EH (cell line): ENCODE data around the gene MAD1L1.

Experiments
- DNase-seq: peaks from one replicate; pipeline ENCODE4 v3.0.0-alpha.2; 2015; ENCODE audit warnings: low read depth

MAD1L1 gene

DNA sequence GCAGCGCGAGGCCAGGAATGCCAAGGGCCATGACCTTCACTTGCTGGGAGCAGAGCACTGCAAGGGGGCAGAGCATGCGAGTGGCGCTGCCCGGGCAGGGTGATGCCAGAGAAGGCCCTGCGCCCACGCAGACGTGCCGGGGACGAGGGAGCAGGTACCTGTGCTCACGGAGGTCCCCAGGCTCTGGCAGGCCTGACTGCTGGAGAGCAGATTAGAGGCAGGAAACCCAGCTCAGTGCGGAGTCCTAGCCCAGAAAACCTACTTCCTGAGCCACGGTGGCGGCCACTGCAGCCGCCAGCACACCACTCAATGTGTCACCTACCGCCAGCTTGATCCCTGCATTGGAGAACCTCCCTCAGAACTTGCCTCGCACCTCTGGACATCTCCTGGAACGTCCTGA, 148.4 kb downstream of the MAD1L1 start:
- no peak for DNase-seq

DNA sequence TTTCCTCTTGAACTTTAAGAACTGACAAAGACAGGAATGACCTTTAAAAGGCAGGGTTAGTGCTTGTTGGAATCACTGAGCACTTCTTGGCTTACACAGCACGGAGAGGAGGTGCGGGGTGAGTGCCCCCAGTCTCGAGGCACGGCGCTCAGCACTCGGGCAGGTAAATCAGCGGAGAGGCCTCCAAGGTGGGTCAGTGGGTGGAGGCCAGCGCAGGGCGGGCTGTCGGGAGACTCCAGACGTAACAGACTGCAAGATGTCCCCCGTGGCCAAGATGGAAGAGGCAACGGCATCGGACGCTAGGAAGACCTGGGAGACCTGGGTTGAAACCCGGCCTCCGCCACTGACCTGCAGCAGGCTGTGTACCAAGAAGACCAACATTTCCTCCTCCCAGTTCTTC, 149.4 kb downstream of the MAD1L1 start:
- DNase-seq: no peak

DNA sequence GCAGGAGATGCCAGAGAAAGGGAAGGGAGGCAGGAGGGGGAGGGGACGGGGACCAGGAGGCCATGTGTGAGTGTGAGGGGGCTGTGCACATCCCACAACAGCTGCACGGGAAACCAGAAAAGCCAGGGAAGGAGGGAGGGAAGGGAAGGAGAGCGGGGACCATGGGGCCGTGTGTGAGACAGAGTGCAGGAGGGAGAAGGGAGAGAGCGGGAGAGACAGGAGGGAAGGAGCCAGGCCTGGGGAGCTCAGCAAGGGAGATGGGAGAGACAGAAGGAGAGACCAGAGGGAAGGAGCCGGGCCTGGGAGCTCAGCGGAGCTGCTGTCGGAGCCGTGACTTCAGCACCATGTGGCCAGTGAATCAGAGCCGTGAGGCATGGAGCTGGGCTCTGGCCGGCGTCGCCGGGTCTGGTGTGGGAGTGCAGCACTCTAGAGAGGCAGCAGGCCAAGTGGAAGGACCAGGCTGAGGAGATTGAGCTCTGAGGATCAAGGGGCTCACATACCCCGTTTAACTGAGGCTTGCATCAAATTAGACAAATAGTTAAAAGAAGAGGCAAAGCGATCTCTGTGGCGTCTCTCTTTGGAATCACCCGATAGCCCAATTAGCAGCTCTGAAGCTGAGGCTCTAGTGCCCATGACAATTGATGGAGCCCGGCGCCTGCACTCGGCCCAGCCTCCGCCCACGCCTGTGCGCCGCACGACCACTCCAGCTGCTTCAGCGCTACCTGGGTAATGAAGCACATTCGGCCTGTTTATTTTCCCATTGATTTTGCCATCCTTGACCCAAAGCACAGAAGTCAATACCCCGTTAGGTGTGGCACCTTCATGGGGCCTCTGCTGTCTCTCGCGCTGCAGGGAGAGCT, 150.4 kb downstream of the MAD1L1 start:
- DNase-seq: peak; percentile 91

DNA sequence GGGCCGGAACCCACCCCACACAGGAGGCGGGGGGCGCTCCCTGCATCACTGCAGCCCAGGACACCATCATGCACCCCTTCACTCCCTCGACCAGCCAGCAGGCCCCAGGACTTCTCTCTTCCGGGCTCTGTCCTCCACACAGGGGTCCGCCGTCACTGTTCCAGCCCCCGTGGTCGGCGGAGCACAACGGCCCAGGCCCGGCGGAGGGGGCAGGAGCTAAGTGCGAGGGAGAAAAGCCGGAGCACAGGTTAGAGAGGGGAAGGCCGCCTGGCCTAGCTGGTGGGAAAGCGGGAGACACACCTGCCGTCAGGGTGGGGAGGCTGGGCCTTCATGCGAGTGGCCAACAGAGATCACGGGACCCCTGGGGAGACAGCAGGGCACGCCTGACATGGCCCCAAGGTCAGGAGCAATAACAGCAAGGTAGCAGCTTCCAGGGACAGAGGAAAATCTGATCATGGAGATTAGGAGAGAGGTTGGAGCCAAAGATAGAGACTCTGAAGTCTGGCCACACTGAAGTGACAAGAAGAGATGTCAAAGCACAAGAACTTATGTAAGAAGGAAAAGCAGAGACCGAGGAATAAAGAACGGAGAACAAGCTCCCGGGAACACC, 151.1 kb downstream of the MAD1L1 start:
- no peak for DNase-seq

DNA sequence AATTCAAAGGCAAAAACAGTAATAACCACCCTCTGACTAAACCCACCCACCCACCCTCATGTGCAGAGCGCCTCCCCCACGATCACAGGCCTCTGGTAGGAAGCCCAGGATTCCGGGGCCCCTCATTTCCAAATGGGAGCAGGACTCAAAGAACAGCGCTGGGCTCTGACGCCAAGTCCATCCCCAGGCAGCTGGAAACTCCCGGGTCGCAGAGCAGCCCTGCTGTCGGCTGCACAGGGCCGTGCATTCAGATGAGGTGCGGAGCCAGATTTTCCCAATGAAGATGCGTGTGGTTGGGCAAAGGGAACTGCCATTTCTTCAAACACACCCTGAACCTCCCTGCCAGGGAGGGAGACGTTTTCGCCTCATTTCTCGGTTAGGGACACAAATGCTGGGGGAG, 152.3 kb downstream of the MAD1L1 start:
- DNase-seq: no peak

DNA sequence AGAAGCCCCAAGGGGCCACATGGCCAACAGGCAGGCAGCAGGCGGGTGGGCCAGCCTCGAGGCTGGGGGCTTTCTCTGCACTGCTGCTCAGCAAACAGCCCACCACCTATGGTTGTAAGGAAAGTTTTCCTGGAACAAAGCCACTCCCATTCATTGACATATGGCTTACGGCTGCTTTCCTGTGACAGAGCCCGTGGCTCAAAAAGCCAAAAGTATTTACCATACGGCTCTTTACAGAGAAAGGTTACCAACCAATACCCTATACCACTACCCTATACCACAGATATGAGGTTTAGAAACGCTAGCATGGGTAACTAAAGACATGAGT, 152.7 kb downstream of the MAD1L1 start:
- DNase-seq: no peak

DNA sequence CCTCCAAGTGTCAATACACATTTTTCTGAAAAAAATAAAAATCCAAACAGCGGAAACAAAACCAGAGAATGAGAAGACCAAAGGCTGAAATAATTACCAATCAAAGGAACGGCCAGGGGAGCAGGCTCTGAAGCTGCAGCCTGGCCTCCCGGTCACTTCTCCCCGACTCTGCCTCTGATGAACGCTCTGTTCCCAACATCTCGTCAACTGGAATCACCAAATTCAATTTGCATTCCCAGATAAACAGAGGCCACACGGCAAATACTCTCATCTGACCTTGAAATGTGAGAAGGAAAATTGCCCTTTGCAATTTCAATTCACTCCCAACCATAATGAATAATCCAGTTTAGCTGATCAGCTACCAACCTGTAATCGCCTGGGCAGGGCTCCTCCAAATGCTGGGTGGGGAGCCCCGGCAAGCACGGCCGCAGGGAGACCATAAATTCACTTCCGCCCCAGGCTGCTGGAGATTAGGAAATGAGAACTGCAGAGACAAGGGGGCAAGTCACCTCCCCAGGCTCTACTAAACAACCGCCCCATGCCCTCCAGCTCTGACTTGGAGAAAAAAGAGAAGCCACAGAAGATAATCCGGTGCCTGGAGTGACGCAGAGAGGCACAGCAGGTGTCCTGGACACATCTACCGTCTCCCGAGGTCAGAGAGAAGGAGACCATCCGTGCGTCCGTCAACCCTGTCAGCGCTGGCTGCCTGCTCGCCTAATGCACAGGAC, 153.2 kb downstream of the MAD1L1 start:
- DNase-seq: no peak

DNA sequence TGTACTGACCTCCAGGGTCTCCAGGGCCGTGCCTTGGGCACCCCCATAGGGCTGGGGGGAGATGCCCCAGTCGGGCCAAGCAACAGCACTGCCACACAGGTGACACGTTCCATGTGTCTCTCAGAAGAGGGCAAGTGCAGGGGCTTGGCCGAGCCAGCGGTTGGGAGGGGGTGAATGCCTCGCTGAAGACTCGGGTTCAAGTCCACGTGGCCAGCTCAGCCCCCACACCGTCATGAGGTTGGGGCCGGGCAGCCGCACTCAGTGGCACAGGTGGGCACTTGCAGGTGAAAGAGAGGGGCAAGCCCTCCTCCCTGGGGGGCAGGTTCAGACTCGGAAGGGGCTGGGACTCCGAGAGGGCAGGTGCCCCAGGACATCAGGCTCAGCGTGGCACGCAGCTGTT, 153.8 kb downstream of the MAD1L1 start:
- DNase-seq: no peak

DNA sequence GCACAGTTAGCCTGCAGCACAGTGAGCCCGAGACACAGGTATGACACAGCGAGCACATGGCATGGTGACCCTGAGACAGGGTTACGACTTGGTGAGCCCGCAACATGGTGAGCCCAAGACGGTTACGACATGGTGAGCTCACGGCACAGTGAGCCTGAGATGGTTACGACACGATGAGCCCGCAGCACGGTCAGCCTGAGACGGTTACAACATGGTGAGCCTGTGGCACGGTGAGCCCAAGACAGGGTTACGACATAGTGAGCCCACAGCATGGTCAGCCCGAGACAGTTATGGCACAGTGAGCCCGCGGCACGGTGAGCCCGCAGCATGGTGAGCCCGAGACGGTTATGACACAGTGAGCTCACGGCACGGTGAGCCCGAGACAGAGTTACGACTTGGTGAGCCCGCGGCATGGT, 156.1 kb downstream of the MAD1L1 start:
- DNase-seq: no peak

DNA sequence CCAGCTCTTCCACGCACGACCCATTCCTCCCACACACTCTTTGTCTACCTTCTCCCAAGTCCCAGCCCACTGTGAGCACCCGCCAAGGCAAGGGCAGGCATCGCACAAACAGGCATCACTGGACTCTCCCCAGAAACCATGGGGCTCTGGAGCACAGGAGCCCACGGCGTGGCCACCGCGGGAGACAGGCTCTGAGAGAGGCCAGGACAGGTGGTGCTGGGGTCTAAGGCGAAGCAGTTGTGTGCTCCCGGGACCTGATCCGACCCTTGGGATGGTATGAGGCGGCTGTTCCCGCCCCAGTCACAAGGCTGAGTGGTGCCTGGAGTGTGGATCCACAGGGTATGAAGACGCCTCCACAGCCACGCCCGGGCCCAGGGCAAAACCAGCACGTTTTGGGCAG, 156.9 kb downstream of the MAD1L1 start:
- no peak for DNase-seq

DNA sequence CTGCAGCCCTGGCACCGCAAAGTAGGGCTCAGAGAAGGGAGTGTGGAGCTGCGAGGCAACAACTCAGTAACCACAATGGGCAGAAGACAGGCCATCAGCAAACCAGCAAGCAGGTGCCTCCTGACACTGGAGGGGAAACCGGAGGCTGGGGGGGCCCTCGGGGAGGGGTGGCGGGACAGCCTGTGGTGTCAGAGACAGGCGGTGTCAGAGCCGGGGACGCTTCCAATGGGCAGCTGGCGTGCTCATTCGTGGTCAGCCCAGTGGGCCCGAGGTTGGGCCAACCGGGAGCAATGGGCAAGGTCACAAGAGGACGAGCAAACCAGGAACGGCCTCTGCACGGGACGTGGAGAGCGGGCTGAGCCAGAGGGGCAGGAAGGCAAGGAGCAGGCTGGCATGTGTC, 158.1 kb downstream of the MAD1L1 start:
- DNase-seq: no peak

DNA sequence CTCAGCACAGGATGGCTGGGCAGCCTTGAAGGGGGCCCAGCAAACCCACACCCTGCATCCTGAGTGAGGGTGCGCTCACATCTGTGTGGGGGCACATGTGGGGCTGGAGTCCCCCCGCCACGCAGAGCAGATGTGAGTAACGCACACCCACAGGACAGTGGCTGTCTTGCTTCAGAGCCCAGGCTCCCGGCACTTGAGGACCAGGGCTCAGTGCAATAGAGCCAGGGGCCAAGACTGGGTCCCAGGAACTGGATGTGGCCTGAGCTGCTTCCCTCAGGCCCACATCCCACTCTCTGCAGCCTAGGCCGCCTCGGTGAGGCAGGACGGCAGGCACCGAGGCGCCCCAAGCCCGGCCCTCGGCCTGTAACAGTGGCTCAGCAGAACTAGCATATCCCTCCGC, 159.9 kb downstream of the MAD1L1 start:
- DNase-seq: no peak

DNA sequence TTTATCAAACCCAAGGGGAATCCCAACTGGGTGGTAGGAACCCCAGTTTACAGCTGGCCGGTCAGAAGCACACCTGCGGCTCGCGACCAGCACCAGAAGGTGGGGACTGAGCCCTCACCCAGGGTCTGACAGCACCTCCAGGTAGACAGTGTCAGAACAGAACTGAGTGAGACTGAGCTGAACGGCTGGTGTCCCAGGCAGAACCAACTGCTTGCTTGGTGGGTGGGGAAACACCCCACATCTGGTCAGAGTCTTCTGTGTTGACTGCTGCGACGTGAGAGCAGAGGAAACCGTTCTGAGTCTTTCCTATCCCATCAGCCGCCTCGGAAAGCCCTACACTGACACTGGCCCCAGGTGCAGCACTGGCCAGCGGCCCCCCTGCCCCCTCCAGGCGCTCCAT, 160.7 kb downstream of the MAD1L1 start:
- no peak for DNase-seq

DNA sequence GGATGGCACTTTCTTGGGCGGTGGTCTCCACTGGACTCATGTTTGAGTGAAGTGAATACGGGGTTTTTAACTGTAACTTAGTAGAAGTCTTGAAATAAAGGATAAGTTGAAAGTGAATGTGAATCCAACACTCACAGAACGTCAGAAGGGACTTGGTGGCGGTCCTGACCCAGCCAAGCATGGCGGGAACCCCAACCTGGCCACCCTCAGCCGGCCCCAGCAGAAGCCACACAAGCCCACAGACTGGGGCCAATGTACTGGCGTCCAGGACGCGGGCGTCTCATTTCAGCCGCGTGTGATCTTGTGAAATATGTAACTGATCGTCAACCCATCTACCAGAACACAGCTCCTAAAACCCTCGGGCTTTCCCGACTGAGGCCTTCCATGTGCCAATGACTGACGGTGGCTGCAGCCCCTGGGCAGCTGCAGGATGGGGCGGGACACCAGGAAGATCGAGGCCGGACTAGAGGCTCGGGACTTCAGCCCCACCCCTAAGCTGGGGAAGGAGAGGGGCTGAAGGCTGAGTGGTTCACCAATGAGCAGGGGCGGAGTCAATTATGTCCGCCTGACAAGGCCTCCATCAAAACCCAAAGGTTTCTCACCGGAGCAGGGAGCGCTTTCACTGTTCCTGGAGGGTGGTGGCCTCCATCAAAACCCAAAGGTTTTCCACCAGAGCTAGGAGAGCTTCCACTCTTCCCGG, 161.5 kb downstream of the MAD1L1 start:
- no peak for DNase-seq

DNA sequence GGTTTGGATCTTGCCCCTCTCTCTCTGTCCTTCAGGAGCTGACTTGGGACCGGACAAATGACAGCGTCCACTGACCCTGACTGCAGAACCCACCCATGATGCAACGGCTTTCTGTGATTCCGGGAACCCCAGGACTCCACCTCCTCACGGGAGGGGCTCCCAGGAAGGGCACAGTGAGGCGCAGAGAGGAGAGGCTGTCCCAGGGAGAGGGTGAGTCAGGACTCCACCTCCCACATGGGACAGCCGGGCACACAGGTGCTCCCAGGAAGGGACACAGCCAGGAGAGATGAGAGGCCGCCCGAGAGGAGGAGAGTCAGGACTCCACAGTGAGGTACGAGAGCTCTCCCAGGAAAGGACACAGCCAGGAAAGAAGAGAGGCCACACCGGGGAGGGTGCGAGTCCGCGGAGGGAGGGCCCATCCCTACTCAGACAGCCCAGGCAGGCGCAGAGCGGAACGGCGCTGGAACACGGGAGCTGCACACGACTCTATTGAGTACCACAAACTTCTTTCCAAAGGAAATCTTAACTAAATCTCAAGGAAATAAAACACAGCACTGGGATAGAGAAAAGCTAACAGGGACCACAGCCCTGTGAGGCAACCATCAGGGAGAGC, 162.5 kb downstream of the MAD1L1 start:
- peak; percentile 5 for DNase-seq

DNA sequence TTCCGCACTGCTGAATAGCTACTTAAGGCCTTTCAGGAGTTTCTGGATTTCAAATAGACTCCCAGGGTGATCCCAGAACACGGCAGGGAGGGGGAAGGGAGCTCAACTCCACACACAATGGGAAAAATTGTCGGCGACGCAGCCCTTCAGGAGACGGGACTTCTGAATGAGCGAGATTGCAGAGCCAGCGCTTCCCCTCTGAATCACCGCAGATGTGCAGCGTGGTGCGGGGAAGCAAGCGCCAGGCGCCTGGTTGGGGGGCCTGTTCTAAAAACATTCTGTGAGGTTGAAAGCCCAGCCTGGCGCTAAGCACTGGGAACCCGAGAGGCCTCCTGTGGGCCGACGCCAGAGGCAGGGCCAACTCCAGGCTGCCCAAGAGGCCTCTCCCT, 163.3 kb downstream of the MAD1L1 start:
- no peak for DNase-seq

DNA sequence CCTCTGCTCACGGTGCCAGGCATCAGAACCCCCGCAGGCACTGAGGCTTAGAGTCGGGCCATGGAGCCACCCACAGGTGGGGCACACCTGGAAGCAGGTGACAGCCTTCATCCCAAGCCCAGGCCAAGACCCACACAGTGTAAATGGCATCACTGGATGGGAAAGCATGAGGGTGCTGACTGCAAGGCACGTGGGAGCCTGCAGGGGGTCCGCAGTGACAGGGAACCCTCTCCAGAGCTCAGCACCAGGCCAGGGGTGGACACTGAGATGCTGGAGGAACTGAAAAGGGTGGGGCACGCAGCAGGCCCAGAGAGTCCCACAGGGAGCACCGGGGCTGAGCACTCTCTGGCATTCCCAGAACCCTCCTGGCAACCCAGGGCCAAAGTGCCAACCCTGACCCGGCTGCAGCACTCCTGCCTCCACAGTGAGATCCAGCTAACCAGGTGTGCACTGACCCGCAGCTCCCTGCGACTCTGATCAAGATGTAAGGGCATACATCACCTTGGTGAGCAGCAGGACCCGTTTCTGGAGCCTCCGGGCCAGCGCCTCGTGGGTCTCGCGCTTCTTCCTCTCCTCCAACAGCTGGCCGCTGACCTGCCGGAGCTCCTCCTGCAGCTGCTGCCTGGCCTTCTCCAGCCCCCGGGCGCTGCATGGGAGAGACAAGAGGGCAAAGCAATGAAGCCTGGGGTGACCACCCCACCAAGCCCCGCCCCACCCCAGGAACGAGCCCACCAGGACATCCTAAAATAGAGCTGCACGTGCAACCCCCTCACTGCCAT, 163.9 kb downstream of the MAD1L1 start:
- DNase-seq: no peak

DNA sequence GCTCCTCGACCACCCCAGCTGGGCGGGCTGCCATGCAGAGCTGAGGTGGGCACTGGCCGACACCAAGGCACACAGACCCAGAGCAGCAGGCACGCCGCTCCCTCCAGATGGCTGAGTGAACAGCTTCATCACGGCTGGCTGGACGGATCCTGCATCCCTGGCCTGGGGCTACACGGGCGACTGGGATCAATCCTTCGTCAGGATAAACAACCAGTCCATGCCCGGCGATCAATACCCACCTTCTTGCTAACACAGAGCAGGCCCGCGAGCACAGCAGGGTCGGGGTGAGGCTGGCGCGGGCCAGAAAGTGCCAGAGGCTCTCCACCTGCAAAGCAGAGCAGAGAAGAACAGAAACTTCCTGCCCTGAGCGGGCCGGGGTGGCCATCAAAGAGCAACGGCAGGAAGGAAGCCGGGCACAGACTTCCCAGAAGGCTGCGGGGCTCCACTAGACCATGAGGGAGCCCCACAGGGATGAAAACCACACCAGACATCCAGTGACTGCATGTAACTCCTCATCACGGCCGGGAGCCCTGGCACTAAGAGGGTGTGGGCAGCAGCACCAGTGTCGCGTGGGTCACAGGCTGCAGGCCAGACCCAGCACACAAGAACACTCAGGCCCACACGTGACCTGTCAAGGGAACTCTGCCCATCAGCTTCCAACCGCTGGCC, 166.4 kb downstream of the MAD1L1 start:
- DNase-seq: no peak

DNA sequence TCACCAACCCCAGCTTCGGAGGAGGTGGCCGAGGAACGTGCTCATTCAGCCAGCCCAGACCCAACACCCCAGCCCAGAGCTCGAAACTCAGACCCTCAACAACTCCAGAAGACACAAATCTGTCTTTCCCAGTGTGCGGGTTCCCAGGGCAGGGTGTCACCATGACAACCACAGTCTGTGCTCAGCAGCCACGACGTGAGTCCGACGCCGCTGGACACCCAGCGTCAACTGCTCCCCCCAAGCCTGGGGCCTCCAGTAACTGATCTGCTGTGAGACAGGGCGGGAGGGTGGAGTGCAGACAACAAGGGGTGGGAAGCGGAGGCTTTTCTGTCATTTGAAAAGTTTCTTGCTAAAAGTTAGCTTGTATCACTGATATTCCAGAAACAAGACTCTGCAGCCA, 167.2 kb downstream of the MAD1L1 start:
- no peak for DNase-seq

DNA sequence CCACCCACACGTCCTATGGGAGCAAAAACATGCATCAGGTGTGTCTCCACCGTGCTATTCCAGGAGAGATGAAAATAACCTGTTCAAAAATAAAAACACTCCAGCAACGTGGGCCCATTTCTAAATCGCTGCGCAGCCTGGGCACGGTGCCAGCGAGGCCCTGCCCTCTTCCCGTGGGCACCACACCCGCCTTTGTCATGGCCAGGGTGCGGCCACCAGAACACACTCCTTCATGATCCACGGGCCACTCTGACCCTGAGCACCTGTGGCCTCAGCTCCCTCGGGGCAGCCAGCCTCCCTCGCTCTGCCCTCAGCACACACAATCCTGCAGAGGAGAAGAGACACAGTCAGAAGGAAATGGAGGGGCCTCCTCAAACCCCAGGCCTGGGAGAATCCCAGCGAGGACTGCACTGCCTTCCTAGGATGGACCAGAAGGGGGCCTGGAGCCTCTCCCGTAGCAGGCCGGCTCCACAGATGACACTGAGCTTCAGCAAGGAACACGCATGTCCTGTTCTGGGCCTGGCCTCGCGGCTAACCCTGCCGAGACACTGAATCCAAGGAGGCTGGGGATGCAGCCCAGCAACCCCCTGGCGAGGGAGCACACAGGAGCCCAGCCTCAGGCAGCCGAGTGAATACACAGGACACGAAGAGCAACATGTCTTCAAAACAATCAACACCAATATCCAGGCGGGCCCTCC, 169.0 kb downstream of the MAD1L1 start:
- peak; percentile 32 for DNase-seq
